Stimulated activated CD4-positive, alpha-beta T cell treated with anti-CD3 and anti-CD28 coated beads, Interleukin-15, amount 100 ng/mL, for 24 hours (primary cell): Measurements from ENCODE around the gene IFITM10.

Experiments used
- DNase-seq: peaks from one replicate; pipeline ENCODE4 v3.0.0-alpha.2; 2020

IFITM10 gene

GRCh38 chr11:1762537-1763302 lies 12.3 kb upstream of the IFITM10 start:
- DNase-seq: no peak

- DNase-seq: no peak
Observed at GRCh38 chr11:1761857-1762536, 11.6 kb upstream of the IFITM10 start.

- DNase-seq: no peak
Observed at GRCh38 chr11:1761110-1761856, 10.9 kb upstream of the IFITM10 start.

DNA sequence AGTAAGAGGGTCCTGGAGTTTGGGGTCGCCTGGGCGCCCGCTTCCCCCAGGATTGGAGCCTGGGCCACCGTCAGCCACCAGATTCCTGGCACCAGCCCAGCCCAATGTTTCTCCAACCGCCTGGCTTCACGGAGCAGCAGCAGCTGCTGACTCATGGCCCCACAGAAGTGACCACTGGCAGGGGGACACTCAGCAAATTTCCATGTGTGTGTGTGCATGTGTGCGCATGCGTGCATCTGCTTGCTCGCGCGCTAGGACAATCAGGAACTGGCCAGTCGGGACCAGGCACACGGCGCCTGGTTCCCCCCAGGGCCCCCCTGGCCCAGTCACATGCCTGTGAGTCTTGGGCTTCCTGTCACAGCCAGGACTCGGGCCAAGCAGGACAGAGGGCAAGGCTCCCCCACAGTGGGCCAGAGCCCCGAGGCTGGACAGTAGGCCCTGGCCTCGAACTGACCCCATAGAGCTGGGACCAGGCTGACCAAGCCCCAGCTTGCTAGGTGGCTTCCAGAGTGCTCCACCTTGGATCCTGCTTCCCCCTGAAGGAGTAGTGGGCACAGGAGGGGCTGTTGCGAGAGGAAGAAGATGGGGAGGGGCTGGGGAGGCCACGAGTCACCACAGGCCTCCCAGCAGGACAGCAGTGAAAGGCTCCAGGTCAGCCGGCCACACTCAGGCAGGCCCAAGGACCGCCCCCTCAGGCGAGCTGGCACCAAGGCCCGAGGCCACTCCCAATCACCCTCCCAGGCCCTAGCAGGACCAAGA lies 10.1 kb upstream of the IFITM10 start:
- DNase-seq: no peak

- DNase-seq: no peak
Observed at GRCh38 chr11:1759851-1760220, 9.4 kb upstream of the IFITM10 start.

DNA sequence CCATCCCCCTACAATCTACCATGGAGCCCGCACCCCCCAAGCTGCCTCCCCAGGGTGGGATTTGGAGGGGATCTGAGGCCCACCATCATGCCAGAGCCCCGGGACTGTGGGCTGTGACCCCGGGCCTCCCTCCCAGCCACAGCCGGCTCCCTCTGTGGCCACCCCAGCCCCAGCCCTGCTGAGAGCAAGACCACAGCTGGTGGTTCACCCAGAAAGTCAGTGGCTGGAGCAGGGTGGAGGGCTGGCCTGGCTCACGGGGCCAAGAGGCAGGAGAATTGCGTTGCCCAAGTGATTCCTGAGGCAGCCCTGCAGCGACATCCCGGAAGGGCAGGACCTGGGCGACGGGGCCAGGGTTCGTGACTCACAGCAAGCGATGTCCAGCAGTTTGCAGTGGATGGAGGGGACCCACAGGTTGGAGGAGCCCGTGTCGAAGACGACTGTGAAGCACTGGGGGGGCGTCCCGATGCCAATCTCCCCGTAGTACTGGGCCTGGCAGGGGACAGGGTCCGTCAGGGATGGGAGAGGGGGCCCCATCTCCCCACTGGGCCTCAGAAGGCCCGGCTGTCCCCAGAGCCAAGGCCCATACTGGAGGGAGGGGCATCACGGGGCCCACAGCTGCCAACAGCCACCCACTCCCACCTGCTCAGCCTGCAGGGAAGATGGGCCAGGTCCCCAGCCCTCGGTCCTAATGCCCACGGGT lies 8.9 kb upstream of the IFITM10 start:
- DNase-seq: no peak

DNA sequence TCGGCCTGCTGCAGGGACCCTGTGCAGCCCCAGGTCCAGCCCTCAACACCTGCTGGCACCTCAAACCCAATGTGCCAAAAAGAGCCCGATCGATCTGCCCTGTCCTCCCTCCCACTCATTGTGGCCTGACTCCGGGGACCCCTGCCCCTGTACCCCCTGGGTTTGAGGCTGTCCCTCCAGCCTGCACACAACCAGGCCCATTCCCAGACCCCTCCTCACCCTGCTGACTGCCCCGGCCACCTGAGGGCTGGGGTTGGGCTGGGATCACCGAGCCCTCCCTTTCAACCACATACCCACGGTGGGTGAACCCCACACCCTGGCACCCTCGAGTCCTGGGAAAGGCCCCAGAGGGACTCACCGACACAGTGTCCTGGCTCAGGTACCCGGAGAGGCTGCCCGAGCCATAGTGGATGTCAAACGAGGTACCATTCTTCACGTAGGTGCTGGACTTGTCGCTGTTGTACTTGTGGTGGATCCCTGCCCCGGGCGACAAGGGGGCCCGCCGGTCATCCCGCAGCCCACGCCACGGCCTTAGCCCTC lies 8.3 kb upstream of the IFITM10 start:
- DNase-seq: no peak

- DNase-seq: peak; percentile 65
Observed at GRCh38 chr11:1757861-1758610, 7.6 kb upstream of the IFITM10 start.

- no peak for DNase-seq
Observed at GRCh38 chr11:1756791-1757771, 6.7 kb upstream of the IFITM10 start.

GRCh38 chr11:1755692-1756561 lies 5.5 kb upstream of the IFITM10 start:
- no peak for DNase-seq

- no peak for DNase-seq
Observed at GRCh38 chr11:1755344-1755691, 4.9 kb upstream of the IFITM10 start.

DNA sequence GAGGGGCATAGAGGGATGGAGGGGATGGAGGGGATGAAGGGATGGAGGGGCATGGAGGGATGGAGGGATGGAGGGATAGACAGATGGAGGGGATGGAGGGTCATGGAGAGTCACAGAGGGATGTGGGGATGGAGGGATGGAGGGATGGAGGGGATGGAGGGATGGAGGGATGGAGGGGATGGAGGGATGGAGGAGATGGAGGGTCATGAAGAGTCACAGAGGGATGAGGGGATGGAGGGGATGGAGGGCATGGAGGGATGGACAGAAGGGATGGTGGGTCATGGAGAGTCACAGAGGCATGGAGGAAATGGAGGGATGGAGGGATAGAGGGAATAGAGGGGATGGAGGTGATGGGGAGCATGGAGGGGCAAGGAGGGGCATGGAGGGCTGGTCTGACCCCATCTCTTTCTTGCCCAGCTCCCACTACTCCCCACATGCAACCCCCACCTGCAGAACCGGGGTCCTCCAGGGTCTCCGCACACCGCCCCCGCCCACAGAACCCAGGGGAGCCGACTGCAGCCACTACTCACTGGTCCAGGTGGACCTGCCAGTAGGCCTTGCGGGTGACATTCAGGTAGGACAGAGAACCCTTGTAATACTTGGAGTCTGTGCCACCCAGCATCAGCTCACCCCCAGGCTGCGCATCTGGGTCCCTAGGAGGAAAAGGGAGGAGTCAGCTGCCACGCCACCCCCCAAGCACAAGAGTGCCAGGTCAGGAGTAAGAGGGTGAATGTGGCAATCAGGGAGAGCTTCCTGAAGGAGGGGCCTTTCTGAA lies 4.2 kb upstream of the IFITM10 start:
- no peak for DNase-seq

DNA sequence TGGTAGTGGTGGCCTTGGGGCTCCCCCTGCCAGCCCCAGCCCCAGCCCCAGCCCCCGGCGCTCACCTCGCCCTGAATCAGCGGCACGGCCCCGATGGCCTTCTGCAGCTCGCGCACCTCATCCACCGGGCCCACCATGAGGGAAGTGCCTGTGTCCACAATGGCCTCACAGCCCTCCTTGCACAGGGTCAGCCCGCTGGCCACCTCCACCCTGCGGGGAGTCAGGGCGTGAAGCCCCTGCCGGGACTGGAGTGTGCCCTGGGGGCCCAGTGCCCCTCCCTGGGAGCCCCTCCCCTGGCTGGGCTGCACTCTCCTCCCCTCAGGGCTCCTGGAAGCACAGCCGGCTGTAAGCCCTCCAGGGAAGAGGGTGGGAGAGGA lies 3.5 kb upstream of the IFITM10 start:
- no peak for DNase-seq

GRCh38 chr11:1753229-1753928 lies 3.0 kb upstream of the IFITM10 start:
- no peak for DNase-seq

GRCh38 chr11:1752907-1753228 lies 2.5 kb upstream of the IFITM10 start:
- no peak for DNase-seq

DNA sequence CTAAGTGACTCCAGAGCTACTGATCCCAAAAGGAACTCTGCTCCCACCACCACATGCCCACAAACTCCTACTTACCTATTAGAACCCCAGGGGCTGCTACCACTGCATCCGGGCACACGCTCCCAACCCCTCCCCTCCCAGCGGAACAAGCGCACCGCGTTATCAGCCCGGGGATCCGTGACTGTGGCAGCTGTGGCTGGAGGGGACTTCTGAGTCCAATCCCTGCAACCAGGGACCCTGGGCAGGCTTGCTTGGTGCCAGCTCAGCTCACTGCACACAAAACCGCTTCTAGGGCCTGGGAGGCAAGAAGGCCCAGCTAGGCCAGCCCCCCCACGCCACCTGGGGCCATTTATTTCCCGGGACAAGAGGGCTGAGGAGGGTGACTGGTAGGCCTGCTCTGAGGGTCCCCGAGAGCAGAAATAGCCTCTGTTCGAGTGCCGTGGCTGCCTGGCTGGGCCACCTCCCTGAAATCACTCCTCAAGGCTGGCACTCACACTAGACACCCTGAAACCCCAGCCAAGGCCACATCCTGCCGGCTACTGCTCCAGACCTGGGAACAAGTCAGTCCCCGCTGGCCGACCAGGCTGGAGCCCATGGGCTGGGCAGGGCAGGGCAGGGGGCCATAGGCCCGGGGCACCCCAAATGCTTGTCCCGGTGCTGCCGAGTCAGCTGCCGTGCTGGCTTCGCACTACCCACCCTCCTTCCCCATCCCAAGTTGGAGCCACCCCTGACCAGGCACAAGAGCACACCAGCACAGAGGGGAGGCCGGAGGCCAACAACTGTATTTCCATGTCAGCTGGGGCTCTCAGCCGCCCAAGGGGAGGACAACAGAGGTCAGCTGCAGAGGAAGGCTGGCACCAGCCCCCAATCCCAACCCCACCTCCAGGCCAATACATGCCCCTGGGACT lies 1.9 kb upstream of the IFITM10 start:
- DNase-seq: no peak

DNA sequence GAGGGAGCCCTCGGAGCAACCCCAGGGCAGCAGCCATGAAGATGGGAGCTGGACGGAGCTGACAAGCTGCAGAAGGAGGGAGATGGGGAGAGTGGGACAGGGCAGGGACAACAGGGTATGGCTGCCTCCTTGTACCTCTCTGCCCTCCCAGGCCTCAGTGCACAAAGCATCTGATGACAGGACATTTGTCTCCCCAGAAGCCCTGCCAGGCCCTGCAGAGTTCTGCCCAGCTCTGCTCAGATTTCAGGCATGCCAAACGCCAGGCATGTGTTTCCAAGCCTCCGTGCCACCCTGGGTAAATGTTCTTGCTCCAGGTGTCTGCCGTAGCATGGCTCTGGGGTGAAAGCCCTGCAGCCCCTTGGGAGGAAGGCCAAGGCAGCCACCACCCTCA lies 1.1 kb upstream of the IFITM10 start:
- no peak for DNase-seq
